ENCODE results near the gene PLEKHA7.
A peak's percentile ranks its signal among the peaks of the same experiment; 100 is the strongest.

Gene PLEKHA7

DNA sequence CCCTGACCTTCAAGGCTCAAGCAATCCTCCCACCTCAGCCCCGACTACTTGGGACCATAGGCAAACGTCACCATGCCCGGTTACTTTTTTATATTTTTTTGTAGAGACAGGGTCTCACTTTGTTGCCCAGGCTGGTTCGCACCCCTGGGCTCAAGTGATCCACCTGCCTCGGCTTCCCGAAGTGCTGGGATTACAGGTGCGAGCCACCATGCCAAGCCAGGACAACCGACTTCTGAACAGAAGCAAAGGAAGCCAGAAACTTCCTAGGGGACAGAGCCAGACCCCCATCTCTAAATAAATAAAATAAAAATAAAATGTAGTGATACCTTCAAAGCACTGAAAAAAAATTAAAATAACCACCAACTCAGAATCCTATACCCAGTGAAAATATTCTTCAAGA lies 249.3 kb downstream of the PLEKHA7 start:
- no peak for DNase-seq

DNA sequence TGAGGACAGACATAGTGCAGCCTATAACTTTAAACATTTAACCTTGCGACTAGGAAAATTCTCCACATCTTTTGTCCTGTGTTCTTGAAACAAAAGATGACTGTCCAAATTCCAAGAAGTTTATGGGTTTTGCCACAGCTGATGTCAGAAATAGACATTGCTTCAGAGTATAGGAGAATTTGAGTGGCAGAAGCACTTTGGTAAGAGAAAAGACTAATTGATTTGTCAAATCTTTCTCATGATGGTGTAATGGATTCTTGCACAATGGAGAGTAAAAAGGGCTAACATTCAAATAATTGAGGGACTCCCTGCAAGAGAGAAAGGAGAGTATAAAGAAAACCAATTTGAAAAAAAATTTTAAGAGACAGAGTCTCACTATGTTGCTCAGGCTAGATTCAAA lies 250.5 kb downstream of the PLEKHA7 start:
- DNase-seq: no peak

DNA sequence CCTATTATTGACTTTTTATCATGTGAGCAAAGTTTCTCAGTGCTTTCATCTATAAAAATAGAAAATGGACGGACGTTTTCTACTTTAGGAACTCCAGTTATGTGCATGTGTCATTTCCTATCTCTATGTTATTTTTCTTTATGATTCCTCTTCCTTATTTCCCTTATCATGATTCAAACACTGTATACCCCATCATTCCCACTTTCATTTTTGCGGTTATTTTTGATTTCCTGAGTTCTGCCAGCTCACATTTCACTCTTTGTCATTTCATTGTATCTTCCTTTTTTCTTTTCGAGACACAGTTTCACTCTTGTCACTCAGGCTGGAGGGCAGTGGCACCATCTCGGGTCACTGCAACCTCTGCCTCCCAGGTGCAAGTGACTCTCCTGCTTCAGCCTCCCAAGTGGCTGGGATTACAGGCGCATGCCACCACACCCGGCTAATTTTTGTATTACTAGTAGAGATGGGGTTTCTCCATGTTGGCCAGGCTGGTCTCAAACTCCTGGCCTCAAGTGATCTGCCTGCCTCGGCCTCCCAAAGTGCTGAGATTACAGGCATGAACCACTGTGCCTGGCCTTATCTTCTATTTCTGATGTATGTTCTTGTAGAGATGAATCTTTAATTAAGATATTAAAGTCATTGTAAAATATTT lies 254.2 kb downstream of the PLEKHA7 start:
- no peak for DNase-seq

DNA sequence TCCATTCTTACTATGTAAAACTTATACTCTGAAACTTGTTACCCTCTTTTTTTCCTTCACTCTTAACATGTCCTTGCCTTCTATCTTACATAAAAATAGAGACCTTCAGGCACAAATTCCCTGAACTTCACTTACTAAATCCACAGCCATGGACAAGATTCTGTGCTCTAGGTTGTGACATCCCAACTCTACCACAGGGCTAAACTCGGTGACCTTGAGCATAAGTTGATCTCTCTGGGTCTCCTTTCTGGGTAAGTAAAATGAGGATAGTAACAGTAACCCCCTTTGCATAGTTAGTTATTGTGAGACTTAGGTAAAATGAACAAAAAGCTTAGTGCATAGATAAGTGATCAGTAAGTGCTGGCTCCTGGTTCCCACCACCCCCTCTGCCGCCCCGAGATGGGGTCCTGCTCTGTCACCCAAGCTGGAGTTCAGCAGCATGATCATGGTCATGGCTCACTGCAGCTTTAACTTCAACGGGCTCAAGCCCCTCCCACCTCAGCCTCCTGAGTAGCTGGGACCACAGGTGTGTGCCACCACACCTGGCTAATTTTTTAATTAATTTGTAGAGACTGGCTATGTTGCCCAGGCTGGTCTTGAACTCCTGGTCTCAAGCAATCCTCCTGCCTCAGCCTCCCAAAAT lies 255.7 kb downstream of the PLEKHA7 start:
- DNase-seq: no peak

DNA sequence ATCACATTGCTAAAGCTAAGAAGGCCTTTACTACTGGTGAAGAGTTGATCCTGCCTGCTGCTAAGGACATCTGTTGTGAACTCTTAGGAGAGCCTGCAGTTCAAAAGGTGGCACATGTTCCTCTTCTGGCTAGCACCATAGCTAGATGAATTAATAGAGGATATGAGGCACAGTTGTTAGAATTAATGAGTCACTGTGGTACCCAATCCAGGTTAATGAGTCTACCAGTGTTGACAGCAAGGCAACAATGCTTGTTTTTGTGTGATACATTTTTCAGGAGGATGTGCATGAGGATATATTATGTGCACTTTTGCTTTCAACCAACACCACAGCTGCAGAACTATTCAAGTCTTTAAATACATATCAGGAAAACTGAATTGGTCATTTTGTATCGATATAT lies 263.8 kb downstream of the PLEKHA7 start:
- DNase-seq: no peak

DNA sequence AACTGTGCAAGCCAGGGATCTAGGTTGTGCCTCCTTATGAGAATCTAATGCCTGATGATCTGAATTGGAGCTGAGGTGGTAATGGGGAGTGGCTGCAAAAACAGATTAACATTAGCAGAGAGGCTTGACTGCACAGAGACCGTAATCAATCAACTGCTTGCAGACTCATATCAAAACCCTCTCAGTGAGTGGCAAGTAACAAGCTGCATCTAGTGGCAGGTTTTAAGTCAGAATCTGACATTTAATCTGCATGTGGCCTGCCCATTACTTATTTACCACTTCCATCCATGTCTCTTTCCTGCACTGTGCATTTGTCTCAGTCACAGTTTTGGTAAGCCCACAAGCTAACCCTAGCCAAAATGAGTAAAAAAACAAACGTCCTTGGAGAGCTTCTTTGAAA lies 264.5 kb downstream of the PLEKHA7 start:
- DNase-seq: no peak

DNA sequence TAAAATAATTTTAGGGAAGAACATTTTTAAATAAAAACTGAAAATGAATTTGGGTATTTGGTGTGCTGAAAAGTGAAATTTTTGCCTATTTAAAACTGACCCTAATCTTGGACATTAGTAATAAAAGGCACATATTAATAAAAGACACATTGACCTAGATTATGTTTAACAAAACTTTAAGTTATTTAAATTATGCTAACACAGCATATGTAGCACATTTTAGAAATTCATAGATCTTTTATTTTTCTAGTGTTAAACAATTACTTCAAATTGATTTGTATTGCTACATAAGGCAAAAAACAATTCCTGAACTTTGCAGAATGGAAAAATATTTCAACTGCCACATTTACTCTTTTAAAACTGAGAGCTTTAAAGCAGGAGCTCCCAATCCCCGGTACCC lies 265.1 kb downstream of the PLEKHA7 start:
- DNase-seq: no peak

DNA sequence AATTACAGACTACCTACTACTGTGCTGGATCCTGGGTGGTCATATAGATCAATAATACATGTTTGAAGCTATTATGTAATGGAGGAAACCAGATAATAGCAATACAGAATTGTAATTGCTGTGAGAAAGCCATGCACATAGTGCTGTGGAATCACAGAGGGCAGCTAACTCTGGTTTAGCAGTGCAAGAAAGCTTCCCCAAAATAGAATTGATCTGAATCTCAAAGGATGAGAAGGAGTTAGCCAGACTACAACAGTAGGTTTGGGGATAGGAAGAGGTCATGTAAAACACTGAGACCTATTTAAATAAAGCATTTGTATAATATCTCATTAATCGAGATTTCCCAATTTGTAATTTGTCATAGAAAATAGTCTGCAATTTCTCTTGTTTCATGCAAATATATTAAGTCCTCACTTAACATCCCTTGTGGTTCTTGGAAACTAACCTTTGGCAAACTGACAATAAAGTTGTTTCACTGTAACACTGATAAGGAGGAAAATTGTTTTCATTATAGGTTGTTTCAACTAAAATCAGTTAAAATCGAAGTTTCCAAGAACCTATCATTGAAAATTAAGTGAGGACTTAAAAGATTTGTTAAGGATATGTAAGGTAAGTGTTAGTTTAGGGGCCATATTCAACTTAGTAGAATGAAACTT lies 268.1 kb downstream of the PLEKHA7 start:
- DNase-seq: no peak

DNA sequence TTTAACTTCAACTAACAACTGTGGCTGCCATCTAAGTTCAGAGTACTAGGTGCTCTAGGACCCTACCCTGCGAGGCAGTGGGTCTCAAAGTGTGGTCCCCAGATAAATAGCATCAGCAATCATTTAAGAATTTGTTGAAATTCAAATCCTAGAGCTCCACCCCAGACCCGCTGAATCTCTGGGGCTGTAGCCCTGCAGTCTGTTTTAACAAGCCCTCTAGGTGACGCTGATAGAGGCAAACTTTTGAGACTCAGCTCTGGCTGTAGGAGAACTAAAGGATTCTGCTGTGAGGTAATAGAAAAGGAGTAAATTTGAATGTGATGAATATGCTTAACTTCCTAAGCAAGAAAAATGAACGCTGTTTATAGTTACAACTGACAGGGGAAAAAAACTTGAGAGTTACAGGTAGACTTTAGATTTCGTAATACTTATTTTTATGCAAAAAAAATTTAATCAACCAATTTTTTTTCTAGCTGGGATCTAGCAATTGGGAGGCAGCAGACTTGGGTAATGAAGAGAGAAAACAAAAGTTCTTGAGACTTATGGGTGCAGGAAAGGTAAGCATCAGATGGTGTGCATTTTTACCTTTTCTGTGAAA lies 270.0 kb downstream of the PLEKHA7 start:
- DNase-seq: no peak

DNA sequence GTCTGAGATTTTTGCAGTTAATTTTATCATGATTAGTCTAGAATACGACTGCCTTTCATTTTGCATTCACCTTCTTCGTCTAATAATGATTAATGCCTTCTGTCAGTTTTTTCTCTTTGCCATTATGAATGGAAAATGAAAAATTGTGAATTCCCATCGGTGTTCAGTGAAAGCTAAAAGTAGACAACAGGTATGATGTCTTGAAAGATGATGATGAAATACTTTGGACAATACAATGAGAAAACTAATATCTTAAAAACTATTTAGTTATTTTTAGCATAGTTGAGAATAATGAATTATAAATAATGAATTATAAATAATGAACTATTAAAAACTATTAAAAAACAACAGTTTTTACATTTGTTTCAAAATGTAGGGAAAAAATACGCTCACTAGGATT lies 270.7 kb downstream of the PLEKHA7 start:
- DNase-seq: no peak

DNA sequence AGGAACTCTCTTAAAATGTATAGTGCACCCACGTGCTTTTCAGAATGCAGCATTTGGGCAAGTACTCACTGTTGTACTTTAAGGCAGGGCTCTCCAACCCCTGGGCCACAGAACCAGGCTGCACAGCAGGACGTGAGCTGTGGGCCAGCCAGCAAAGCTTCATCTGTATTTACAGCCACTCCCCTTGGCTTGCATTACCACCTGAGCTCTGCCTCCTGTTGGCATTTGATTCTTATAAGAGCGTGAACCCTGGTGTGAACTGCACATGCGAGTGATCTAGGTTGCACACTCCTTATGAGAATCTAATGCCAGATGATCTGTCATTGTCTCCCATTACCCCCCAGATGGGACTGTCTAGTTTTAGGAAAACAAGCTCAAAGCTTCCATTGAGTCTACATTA lies 272.7 kb downstream of the PLEKHA7 start:
- no peak for DNase-seq

DNA sequence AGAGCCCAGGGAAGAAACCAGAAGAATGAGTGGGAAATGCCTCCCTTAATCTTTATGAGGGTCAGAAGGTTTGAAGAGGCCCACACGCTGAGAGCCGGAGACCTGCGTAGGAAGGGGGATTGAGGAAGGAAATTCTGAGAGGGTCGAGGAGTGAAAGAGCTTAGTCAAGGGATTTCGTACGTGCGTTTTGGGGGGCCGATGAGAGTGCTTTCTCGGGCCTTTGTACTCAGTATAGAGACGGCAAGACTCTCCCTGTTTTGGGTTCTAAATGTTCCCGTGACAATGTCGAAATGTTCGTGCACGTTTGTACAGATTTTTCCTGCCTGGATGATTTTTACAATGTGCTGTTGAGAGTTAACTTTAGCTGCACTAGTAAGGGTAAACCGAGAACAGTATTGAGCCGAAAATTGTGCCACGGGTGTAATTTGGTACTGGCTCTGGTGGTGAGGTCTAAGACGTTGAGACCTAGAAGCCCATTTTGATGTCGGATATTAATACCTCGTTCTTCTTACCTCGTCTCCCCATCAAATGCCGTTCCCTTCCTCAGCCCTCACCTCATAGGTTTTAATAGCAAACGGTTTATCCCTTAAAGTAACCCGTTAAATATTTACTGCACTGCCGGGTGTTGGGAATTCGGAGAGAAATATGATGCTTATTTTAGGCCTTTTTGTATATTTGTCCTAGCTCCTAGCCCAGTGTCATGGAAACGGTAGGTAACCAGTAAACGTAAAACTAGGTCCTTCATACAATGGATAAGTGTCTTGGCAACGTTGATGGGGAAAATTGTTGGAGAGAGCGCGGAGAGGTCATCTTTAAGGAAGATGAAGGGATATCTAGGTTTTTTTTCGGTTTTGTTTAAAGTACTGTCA lies 275.0 kb downstream of the PLEKHA7 start:
- DNase-seq: no peak

DNA sequence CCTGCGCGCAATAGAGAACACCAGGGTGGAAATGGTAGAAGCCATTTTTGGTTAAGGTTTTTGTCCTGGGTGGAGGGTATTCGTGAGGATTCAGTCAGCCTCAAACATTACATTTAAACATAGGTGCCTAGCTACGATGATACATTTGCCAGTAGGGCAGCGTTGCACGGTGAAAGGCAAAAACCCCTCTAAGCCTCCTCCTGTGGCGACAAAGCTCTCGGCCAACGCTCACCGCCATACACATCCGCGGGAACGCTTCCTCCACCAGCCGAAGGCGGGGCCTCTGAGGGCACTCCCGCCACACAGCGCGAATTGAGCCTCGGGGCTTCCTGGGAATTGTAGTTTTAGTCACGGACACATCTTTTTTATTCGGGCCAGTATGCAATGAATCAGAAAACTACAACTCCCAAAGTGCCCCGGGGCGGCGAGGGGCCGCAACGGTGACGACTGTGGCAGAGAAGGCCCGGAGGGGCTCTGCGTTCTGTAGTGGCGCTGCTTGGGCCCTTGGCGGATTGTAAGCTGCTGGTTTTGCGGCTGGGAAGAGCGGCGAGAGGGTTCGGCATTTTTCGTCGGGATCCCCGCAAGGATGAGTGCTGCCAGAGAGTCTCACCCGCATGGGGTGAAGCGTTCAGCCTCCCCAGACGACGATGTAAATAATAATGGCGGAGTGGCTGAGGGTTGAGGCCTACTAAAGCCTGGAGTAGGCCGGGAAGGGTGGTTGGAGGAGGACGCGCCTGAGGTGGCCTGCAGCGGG lies 275.8 kb downstream of the PLEKHA7 start, which contains the start of gene C11orf58:
TSS of gene C11orf58 (plus strand) at position 455 of the 754 bp plus-strand sequence. CDS start at position 587, 132 bp downstream.
- DNase-seq: peak; percentile 99

DNA sequence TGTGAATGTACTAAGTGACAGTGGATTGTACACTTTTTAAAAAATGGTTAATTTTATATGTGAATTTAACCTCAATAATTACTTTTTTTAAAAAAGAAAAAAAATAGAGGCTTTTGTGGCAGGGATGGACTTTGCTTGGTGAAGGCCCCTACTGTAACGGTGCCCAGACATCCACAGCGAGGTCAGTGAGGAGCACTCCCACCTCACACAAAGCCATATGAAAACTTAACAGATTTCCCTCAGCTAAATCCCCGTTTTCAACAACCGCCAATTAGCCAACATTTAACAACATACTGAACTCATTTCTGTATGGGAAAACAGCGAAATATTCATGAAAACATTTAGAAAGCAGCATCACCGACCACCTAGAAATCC lies 276.4 kb downstream of the PLEKHA7 start:
- DNase-seq: no peak

All from left hindlimb (tissue), 1 donor.